GM18507 (cell line): Measurements from ENCODE around the gene SMC1B.
"Not testable (repeated sequence)": the region's sequence is repeated elsewhere in the genome, so short reads cannot be mapped to it uniquely, and the experiment has no call there.

Experiments
- DNase-seq: peaks from one replicate; pipeline ENCODE4 v3.0.0; 2011; ENCODE audit warnings: low read depth; ENCODE audit not compliant: insufficient read length; ENCODE audit errors: extremely low spot score
- FAIRE-seq: peaks from 2 replicates; lab custom pipeline; 2011; peaks lifted over from hg19 to GRCh38; lab: Jason Lieb, UNC

The SMC1B gene

GRCh38 chr22:45309422-45310227, 103.8 kb downstream of the SMC1B start, which contains the start of gene FAM118A:
Gene FAM118A (plus strand): TSS chr22:45309934. CDS start chr22:45322380, 12,446 bp downstream.
- DNase-seq (peak; percentile 91), FAIRE-seq (peak; percentile 96)

DNA sequence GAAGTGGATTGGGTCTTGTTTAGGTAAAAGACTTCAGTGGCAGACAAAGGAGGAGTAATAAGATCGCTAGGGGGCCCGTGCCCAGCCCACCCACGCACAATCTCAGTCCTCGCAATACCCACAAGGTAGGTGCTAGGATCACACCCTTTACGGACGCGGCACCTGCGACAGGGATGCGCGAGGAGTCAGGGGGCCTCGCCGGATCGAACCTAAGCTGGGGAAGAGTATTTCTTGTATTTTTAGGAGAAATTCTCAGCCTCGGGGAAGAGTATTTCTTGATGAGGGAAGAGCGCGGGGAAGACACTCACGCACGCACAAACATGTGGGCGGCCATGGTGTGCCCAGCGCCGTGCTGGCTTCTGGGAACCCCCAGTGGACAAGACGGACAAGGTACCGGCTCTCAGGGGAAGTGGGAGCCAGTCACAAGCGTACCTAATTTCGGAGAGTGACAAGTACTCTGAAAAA, 104.4 kb downstream of the SMC1B start:
- no peak for FAIRE-seq
- no peak for DNase-seq

DNA sequence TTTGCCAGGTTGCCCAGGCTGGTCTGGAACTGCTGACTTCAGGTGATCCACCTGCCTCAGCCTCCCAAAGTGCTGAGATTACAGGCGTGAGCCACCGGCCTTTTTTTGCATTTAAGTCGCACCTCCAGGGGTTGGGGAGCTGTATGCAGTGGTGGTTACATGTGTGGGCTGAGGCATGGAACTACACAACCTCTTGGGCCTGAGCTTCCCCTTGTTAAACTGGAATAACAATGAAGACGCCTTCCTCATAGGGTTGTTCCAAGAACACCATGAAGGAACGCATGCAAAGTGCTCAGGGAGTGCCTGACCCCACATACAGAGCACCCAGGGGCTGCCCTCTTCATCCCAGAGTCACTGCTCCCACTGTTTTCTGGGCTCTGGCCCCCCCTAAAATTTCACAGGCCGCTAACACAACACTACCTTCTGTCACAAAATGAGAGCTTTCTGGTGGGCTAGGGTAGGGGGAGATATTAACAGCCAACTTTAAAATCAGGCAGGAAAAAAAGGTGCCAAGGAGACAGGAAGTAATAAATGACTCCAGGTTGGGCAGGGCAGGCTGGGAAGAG, 104.9 kb downstream of the SMC1B start:
- peak; percentile 9 for FAIRE-seq
- no peak for DNase-seq

GRCh38 chr22:45306139-45306538, 107.3 kb downstream of the SMC1B start:
- no peak for DNase-seq
- no peak for FAIRE-seq

DNA sequence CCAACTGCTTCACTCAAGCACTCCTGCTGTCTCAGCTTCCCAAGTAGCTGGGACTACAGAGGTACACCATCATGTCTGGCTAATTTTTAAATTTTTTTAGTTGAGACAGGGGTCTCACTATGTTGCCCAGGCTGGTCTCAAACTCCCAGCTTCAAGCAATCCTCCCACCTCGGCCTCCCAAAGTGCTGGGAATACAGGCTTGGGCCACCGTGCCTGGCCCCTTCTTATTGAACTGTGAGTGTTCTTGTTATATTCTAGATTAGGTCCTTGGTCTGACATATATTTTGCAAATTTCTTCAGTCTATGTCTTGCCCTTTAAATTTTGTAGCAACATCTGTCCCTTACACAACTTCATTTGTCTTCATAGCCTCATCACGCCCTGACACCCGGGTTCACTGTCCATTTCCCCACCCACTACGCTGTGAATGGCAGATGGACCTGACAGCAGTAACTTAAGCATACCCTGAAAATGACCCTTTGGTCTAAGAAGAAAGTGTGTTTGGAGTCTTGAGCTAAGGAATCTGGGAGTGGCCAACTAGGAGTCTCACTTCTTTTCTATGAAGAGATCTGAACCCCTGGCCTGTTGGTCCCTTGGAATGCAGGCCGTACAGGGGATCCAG, 107.8 kb downstream of the SMC1B start:
- no peak for DNase-seq
- no peak for FAIRE-seq

- DNase-seq (no peak), FAIRE-seq (no peak)
Measured at GRCh38 chr22:45304971-45305370, 108.4 kb downstream of the SMC1B start.

DNA sequence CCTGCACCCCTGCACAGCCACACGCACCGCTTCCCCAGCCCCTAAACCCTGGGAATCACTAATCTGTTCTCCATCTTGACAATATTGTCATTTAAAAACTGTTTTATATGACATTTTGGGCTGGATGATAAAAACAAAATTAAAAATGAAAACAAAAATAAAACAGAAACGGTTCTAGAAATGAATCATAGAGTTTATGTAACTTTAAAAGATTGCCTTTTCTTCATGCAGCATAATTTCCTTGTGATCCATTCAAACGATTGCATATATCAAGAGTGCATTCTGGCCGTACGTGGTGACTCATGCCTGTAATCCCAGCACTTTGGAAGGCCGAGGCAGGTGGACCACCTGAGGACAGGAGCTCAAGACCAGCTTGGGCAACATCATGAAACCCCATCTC, 110.2 kb downstream of the SMC1B start:
- DNase-seq, result no peak
- FAIRE-seq, result no peak

- no peak for DNase-seq
- FAIRE-seq, result no peak
Measured at GRCh38 chr22:45302751-45303150, 110.6 kb downstream of the SMC1B start.

DNA sequence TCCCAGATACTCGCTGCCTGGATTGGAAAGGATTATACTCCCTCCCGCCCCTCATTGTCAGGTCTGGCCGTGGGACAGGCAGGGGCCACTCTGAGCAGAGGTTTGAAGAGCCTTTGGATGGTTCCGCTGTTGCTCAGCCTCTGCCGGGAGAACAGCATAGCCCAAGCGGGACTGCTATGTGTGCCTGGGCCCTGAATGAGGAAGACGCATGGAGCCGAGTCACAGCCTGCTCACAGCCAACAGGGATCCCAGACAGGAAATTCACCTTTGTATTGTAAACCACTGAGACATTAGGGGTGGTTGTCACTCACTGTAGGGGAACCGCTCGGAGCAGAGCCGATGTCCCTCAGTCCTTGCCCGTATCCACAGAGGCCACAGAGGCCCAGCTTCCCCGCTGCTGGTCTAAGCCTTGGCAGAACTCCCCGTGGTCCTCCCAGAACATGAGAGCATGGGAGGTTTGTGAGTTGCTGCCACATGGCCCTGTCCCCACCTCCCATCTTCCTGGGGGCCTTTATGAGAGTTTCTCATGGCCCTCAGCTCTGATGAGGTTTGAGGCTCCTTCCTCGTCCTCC, 114.4 kb downstream of the SMC1B start:
- DNase-seq (no peak), FAIRE-seq (no peak)

- FAIRE-seq, result peak; percentile 61
- no peak for DNase-seq
Measured at GRCh38 chr22:45296628-45297297, 116.6 kb downstream of the SMC1B start.

DNA sequence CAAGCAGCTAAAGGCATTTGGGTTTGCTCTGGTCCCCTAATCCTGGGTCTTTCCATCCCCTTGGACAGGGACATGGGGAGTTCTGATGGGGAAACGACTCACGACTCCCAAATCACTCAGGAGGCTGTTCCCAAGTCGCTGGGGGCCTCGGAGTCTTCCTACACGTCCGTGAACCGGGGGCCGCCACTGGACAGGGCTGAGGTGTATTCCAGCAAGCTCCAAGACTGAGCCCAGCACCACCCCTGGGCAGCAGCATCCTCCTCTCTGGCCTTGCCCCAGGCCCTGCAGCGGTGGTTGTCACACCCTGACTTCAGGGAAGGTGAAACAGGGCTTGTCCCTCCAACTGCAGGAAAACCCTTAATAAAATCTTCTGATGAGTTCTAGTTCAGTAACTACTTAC, 117.9 kb downstream of the SMC1B start:
- no peak for DNase-seq
- no peak for FAIRE-seq

DNA sequence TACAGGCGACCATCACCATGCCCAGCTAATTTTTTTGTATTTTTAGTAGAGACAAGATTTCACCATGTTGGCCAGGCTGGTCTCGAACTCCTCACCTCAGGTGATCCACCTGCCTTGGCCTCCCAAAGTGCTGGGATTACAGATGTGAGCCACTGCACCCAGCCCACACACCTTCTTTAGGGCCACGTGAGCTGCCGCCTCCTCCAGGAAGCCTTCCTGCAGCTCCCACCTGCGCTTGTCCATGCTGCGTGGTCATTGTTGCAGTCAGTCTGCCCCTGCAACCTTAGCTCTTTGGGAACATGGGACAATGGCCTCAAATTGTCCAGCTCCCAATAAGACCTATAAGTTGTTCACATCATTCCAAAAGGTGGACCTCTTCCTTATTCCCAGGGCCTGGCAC, 118.4 kb downstream of the SMC1B start:
- not testable (repeated sequence) for DNase-seq, FAIRE-seq
